GM23338 (cell line): ENCODE results near the gene CACNA2D2.

ENCODE experiments used
- CREB1 ChIP-seq: fragments of 250-450 bp; sonication (Bioruptor Pico); IDR thresholded peaks from 2 replicates; pipeline ENCODE4 v1.5.0; 2020; ENCODE audit warnings: low read depth, mild to moderate bottlenecking, moderate library complexity
- EZH2 ChIP-seq: fragments of 200-600 bp; sonication (generic); IDR thresholded peaks from one replicate; pipeline ENCODE4 v1.8.0; 2017; ENCODE audit warnings: antibody characterized with exemption, mild to moderate bottlenecking, low read depth; ENCODE audit not compliant: unreplicated experiment
- EZH2phosphoT487 ChIP-seq: fragments of 200-600 bp; sonication (generic); IDR thresholded peaks from one replicate; pipeline ENCODE4 v1.8.1; 2018; ENCODE audit warnings: antibody characterized with exemption; ENCODE audit not compliant: unreplicated experiment
- JUNB ChIP-seq: IDR thresholded peaks from one replicate; pipeline ENCODE4 v1.6.1; 2016; ENCODE audit warnings: antibody characterized with exemption; ENCODE audit not compliant: unreplicated experiment
- NANOG ChIP-seq: IDR thresholded peaks from 2 replicates; pipeline ENCODE4 v1.6.1; 2016; ENCODE audit warnings: antibody characterized with exemption, borderline replicate concordance
- POLR2AphosphoS5 ChIP-seq: IDR thresholded peaks from 2 replicates; pipeline ENCODE4 v1.6.1; 2016; ENCODE audit warnings: antibody characterized with exemption, low read depth
- STAT1 ChIP-seq: IDR thresholded peaks from one replicate; pipeline ENCODE4 v1.6.1; 2016; ENCODE audit warnings: antibody characterized with exemption; ENCODE audit not compliant: unreplicated experiment
- ZNF331 ChIP-seq: fragments of 250-450 bp; sonication (Bioruptor Pico); IDR thresholded peaks from 2 replicates; pipeline ENCODE4 v1.5.0; 2020; ENCODE audit warnings: low read depth, mild to moderate bottlenecking, moderate library complexity
- TF ChIP-seq, protein P1 (sequence below), 2 experiments: fragments of 200-600 bp in 1 of 2; sonication (generic) in 1 of 2; conservative IDR thresholded peaks; 2 replicates each; pipeline versions ENCODE4 v1.5.1 to v1.6.1; 2016 to 2017; ENCODE audit warnings: antibody characterized with exemption in 2 of 2, low read depth in 2 of 2, mild to moderate bottlenecking in 2 of 2, moderate library complexity in 1 of 2
- TF ChIP-seq, protein P2 (sequence below): IDR thresholded peaks from one replicate; pipeline ENCODE4 v1.6.1; 2018; ENCODE audit warnings: antibody characterized with exemption; ENCODE audit not compliant: unreplicated experiment
- TF ChIP-seq, protein P3 (sequence below): IDR thresholded peaks from 2 replicates; pipeline ENCODE4 v1.6.1; 2016; ENCODE audit warnings: antibody characterized with exemption

DNA sequence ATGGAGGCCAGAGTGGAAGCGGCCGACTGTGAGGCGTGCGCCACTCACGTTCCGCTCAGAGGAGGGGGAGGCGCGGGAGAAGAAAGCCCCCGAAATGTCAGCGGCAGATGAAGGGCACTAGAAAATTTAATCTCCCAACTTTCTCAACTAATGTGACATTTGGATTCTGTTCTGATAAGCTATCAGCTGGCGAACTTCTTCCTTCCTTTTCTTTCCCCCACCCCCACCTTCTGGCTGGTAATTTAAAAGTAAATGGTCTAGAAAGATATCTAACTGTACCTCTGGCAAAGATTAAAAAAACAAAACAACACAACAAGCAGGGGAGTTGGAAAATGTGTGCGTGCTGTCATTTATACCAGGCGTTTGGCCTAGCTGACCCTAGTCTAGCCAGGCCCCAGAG lies 117.7 kb downstream of the CACNA2D2 start:
- TF ChIP-seq EZH2 (no peak), POLR2AphosphoS5 (no peak), STAT1 (no peak), NANOG (no peak), CREB1 (CRISPR knock-in tag) (no peak), EZH2phosphoT487 (no peak), JUNB (no peak), ZNF331 (CRISPR knock-in tag) (no peak)
- TF ChIP-seq, protein P1, sequence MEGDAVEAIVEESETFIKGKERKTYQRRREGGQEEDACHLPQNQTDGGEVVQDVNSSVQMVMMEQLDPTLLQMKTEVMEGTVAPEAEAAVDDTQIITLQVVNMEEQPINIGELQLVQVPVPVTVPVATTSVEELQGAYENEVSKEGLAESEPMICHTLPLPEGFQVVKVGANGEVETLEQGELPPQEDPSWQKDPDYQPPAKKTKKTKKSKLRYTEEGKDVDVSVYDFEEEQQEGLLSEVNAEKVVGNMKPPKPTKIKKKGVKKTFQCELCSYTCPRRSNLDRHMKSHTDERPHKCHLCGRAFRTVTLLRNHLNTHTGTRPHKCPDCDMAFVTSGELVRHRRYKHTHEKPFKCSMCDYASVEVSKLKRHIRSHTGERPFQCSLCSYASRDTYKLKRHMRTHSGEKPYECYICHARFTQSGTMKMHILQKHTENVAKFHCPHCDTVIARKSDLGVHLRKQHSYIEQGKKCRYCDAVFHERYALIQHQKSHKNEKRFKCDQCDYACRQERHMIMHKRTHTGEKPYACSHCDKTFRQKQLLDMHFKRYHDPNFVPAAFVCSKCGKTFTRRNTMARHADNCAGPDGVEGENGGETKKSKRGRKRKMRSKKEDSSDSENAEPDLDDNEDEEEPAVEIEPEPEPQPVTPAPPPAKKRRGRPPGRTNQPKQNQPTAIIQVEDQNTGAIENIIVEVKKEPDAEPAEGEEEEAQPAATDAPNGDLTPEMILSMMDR (conservative IDR thresholded peaks at IDR 0.05; ENCODE audit: low read depth in 2 of 2): no peak
- TF ChIP-seq, protein P2, sequence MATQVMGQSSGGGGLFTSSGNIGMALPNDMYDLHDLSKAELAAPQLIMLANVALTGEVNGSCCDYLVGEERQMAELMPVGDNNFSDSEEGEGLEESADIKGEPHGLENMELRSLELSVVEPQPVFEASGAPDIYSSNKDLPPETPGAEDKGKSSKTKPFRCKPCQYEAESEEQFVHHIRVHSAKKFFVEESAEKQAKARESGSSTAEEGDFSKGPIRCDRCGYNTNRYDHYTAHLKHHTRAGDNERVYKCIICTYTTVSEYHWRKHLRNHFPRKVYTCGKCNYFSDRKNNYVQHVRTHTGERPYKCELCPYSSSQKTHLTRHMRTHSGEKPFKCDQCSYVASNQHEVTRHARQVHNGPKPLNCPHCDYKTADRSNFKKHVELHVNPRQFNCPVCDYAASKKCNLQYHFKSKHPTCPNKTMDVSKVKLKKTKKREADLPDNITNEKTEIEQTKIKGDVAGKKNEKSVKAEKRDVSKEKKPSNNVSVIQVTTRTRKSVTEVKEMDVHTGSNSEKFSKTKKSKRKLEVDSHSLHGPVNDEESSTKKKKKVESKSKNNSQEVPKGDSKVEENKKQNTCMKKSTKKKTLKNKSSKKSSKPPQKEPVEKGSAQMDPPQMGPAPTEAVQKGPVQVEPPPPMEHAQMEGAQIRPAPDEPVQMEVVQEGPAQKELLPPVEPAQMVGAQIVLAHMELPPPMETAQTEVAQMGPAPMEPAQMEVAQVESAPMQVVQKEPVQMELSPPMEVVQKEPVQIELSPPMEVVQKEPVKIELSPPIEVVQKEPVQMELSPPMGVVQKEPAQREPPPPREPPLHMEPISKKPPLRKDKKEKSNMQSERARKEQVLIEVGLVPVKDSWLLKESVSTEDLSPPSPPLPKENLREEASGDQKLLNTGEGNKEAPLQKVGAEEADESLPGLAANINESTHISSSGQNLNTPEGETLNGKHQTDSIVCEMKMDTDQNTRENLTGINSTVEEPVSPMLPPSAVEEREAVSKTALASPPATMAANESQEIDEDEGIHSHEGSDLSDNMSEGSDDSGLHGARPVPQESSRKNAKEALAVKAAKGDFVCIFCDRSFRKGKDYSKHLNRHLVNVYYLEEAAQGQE: no peak
- TF ChIP-seq, protein P3, sequence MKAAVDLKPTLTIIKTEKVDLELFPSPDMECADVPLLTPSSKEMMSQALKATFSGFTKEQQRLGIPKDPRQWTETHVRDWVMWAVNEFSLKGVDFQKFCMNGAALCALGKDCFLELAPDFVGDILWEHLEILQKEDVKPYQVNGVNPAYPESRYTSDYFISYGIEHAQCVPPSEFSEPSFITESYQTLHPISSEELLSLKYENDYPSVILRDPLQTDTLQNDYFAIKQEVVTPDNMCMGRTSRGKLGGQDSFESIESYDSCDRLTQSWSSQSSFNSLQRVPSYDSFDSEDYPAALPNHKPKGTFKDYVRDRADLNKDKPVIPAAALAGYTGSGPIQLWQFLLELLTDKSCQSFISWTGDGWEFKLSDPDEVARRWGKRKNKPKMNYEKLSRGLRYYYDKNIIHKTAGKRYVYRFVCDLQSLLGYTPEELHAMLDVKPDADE: no peak
